Parathyroid adenoma (tissue), 2 donors: ENCODE measurements around the gene PLD6.

ENCODE experiments used
- H2AFZ ChIP-seq: fragments of 300-600 bp; sonication (generic); one replicate; pipeline ENCODE4 v1.7.0; 2017; ENCODE audit warnings: antibody characterized with exemption, mild to moderate bottlenecking
- H3K27ac ChIP-seq: fragments of 300-600 bp; sonication (generic); one replicate; pipeline ENCODE4 v1.7.0; 2017
- H3K27me3 ChIP-seq: fragments of 300-600 bp; sonication (generic); one replicate; pipeline ENCODE4 v1.7.0; 2017; ENCODE audit warnings: low read length; ENCODE audit not compliant: control insufficient read depth, insufficient read depth
- H3K36me3 ChIP-seq: fragments of 300-600 bp; sonication (generic); one replicate; pipeline ENCODE4 v1.7.0; 2017; ENCODE audit warnings: low read length; ENCODE audit not compliant: control insufficient read depth, insufficient read depth
- H3K4me1 ChIP-seq: fragments of 300-600 bp; sonication (generic); one replicate; pipeline ENCODE4 v1.7.0; 2017; ENCODE audit warnings: control low read depth
- H3K4me2 ChIP-seq: fragments of 300-600 bp; sonication (generic); one replicate; pipeline ENCODE4 v1.7.0; 2017; ENCODE audit warnings: low read length
- H3K4me3 ChIP-seq: fragments of 300-600 bp; sonication (generic); one replicate; pipeline ENCODE4 v1.7.0; 2017; ENCODE audit warnings: low read depth, low read length
- H3K79me2 ChIP-seq: fragments of 300-600 bp; sonication (generic); one replicate; pipeline ENCODE4 v1.7.0; 2017; ENCODE audit warnings: control low read depth
- H3K9ac ChIP-seq: fragments of 300-600 bp; sonication (generic); one replicate; pipeline ENCODE4 v1.7.0; 2017; ENCODE audit warnings: mild to moderate bottlenecking
- H3K9me3 ChIP-seq: fragments of 300-600 bp; sonication (generic); one replicate; pipeline ENCODE4 v1.7.0; 2017; ENCODE audit warnings: low read length; ENCODE audit not compliant: control insufficient read depth
- CTCF ChIP-seq: fragments of 300-600 bp; sonication (generic); IDR thresholded peaks from one replicate; pipeline ENCODE4 v1.7.0; 2017; ENCODE audit warnings: antibody characterized with exemption, mild to moderate bottlenecking
- donor health status: primary hyperparathyroidism.

PLD6 gene

GRCh38 chr17:17156511-17156910, 49.6 kb downstream of the PLD6 start:
- H2AFZ ChIP-seq: no peak overlapping the region
- no peaks in the 10 kb centered on the region for H3K4me1 ChIP-seq
- H3K79me2 ChIP-seq: peaks cover 3% of the 10 kb centered on the region
- no peaks in the 10 kb centered on the region for H3K36me3 ChIP-seq
- H3K9ac ChIP-seq: no peak overlapping the region
- no peak overlapping the region for H3K27ac ChIP-seq
- H3K4me3 ChIP-seq: no peak overlapping the region
- no peaks in the 10 kb centered on the region for H3K9me3 ChIP-seq
- no peaks in the 10 kb centered on the region for H3K27me3 ChIP-seq
- TF ChIP-seq CTCF: no peak
- H3K4me2 ChIP-seq: no peak overlapping the region

DNA sequence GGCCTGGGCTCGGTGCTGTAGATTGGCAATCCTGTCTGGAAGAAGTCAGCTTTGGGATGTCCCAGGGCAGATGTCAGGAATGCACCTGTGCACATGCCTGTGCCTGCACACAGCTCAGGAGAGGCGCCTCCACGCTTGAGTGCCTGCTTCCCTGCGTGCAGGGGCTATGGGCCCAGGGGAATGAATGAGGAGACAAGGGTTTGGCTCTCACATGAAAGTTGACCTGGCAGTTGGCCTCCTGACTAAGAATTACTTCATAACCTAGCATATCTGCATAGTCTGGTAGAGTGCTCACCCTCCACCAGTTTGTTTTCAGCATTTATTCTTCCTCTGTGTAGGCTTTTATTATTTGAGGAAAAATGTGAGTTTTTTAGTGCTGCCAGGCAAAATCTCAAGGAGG, 50.0 kb downstream of the PLD6 start:
- Histone ChIP-seq H3K79me2 (peaks cover 3% of the 10 kb centered on the region), H3K27me3 (no peaks in the 10 kb centered on the region), H3K27ac (no peak overlapping the region), H3K4me3 (no peak overlapping the region), H3K36me3 (no peaks in the 10 kb centered on the region), H2AFZ (no peak overlapping the region), H3K4me1 (no peaks in the 10 kb centered on the region), H3K9ac (no peak overlapping the region), H3K9me3 (no peaks in the 10 kb centered on the region), H3K4me2 (no peak overlapping the region)
- TF ChIP-seq CTCF: no peak

DNA sequence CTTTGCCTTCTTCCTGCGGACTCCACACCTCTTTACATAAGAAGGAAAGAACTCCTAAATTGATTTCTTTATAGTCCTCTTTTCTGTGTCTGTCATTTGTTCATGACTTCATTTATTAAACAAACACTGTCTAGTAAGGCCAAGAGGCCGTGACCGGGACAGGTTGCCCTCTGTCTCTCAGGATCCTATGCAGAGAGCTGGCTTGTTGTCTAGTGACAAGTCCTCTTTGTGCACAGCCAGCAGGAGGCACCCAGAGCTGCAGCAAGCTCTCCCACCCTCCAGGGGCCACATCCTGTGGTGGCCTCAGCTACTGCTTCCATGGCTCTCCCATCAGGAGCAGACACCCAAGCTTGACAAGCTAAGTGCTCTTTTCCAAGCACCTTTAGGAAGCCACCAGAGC, 50.6 kb downstream of the PLD6 start:
- Histone ChIP-seq H3K79me2 (peaks cover 3% of the 10 kb centered on the region), H3K4me3 (no peak overlapping the region), H3K27ac (no peak overlapping the region), H3K27me3 (no peaks in the 10 kb centered on the region), H3K9me3 (no peaks in the 10 kb centered on the region), H3K4me2 (no peak overlapping the region), H3K9ac (no peak overlapping the region), H2AFZ (no peak overlapping the region), H3K4me1 (no peaks in the 10 kb centered on the region), H3K36me3 (no peaks in the 10 kb centered on the region)
- TF ChIP-seq CTCF: no peak

DNA sequence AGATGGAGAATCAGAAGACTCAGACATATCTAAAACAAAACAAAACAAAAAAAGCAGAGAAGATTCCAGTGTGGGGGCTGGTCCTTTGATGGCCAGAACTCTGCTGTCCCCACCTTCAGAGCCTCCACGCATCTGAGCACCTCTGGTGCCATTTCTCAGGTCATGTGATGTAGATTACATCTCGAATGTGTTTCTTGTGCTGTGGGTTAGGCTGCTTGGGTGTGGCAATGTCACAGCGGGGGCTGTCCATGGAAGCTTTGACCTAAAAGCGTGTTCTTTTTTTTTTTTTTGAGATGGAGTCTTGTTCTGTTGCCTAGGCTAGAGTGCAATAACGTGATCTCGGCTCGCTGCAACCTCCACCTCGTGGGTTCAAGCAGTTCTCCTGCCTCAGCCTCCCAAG, 51.2 kb downstream of the PLD6 start:
- no peak overlapping the region for H2AFZ ChIP-seq
- no peak overlapping the region for H3K4me3 ChIP-seq
- no peaks in the 10 kb centered on the region for H3K27me3 ChIP-seq
- H3K9me3 ChIP-seq: no peaks in the 10 kb centered on the region
- H3K27ac ChIP-seq: no peak overlapping the region
- H3K4me2 ChIP-seq: no peak overlapping the region
- peaks cover 3% of the 10 kb centered on the region for H3K79me2 ChIP-seq
- TF ChIP-seq CTCF: no peak
- H3K9ac ChIP-seq: no peak overlapping the region
- no peaks in the 10 kb centered on the region for H3K36me3 ChIP-seq
- H3K4me1 ChIP-seq: no peaks in the 10 kb centered on the region

- Histone ChIP-seq H3K27ac (no peak overlapping the region), H3K36me3 (no peaks in the 10 kb centered on the region), H3K9ac (no peak overlapping the region), H3K4me3 (no peak overlapping the region), H3K4me2 (no peak overlapping the region), H3K27me3 (no peaks in the 10 kb centered on the region), H3K79me2 (peaks cover 3% of the 10 kb centered on the region), H3K9me3 (no peaks in the 10 kb centered on the region), H2AFZ (no peak overlapping the region), H3K4me1 (no peaks in the 10 kb centered on the region)
- no peak for TF ChIP-seq CTCF
These were observed 51.6 kb downstream of the PLD6 start for GRCh38 chr17:17154556-17154955.
